Ovary (tissue), 9 donors: ENCODE results near the gene TNFRSF17. TPM values are rescaled to one million over a fixed set of nuclear protein-coding genes. Genes with fewer than 3 reads are reported as not detected.

ENCODE experiments used
- DNase-seq, 5 donors: peaks; one replicate each; pipeline ENCODE4 v3.0.0-alpha.2; 2019 to 2020
- H3K27ac ChIP-seq, 2 donors: fragments of 200-600 bp; one replicate each; pipeline versions ENCODE4 v1.5.1 to v1.8.0; 2019 to 2022
- H3K27me3 ChIP-seq: fragments of 200-600 bp; one replicate; pipeline ENCODE4 v1.8.0; 2022
- H3K36me3 ChIP-seq: fragments of 200-600 bp; sonication (generic); one replicate; pipeline ENCODE4 v1.5.1; 2019
- H3K4me1 ChIP-seq: one replicate; pipeline ENCODE4 v1.8.1; 2013; ENCODE audit warnings: mild to moderate bottlenecking, moderate library complexity; ENCODE audit not compliant: insufficient read depth
- H3K4me3 ChIP-seq: fragments of 200-600 bp; sonication (generic); one replicate; pipeline ENCODE4 v1.5.1; 2017
- H3K9me3 ChIP-seq, 2 donors: fragments of 200-600 bp in 1 of 2; sonication (generic) in 1 of 2; one replicate each; pipeline versions ENCODE4 v1.5.1 to v1.8.1; 2013 to 2019; ENCODE audit warnings: mild to moderate bottlenecking in 1 of 2, moderate library complexity in 1 of 2
- CTCF ChIP-seq, 3 donors: fragments of 450-650 bp in 2 of 3; fragments of 200-600 bp in 1 of 3; IDR thresholded peaks; one replicate each; pipeline versions ENCODE4 v1.5.1 to v1.8.0; 2016 to 2022; ENCODE audit warnings: antibody characterized with exemption in 3 of 3, mild to moderate bottlenecking in 1 of 3
- EP300 ChIP-seq: sonication (generic); formaldehyde crosslinking; IDR thresholded peaks from one replicate; pipeline ENCODE4 v1.6.1; 2017; ENCODE audit warnings: antibody characterized with exemption
- POLR2A ChIP-seq: fragments of 450-650 bp; IDR thresholded peaks from one replicate; pipeline ENCODE4 v1.6.1; 2017; ENCODE audit warnings: antibody characterized with exemption, mild to moderate bottlenecking, moderate library complexity
- WGBS, 3 donors: extraction: QIAGEN DNeasy Blood & Tissue Kit in 1 of 3; methylation state at CpG; one replicate each; pipeline versions ENCODE4 v1.1.5 to v1.1.7; 2013 to 2017; 5-methylcytosine and 5-hydroxymethylcytosine counted together
- intact Hi-C, 4 donors: fragments of 100-400 bp; cut with DNase I; formaldehyde crosslinking; loops; one replicate each; pipeline versions ENCODE4 v1.11.0 to v1.15.1; 2022 to 2023
- polyA plus RNA-seq, 2 donors: library from polyadenylated mRNA; stranded (reverse); fragments of 200-250 nt in 1 of 2; fragments of 350-450 nt in 1 of 2; fragmentation: Illumina TruSeq in 1 of 2; extraction: RNeasy Lipid Tissue Mini Kit (QIAGEN cat#74804) in 1 of 2; gene quantifications; one replicate each; pipeline ENCODE4 v1.2.3, GENCODE V29; 2013 to 2014
- total RNA-seq, 7 donors: library from RNA; depleted of rRNA in 2 of 7; stranded (reverse); fragments of >200 nt in 2 of 7; fragmentation: NEBNext Ultra II Directional in 3 of 7; extraction: Animal tissue kit (Norgen Biotek cat#: 25700) in 3 of 7; gene quantifications; one replicate each; pipeline versions ENCODE4 v1.1.0 to v1.2.4, GENCODE V29; 2016 to 2023
- donor health status: DM: no; HTN: no; CAD: no; lungs with moderate emphysema.
- donor health status: DM: no; HTN: no; CAD: no.
- donor health status: Bipolar disorder and iron deficiency.
- donor health status: DM: yes; HTN: yes; CAD: no.
- donor health status: DM: no; HTN: no; CAD: no.
- donor health status: DM: yes; HTN: yes; CAD: no.

The TNFRSF17 gene
- total and polyA plus RNA-seq, 9 donors = 0.19 to 0.60 (median 0.36) TPM; not detected in 5

DNA sequence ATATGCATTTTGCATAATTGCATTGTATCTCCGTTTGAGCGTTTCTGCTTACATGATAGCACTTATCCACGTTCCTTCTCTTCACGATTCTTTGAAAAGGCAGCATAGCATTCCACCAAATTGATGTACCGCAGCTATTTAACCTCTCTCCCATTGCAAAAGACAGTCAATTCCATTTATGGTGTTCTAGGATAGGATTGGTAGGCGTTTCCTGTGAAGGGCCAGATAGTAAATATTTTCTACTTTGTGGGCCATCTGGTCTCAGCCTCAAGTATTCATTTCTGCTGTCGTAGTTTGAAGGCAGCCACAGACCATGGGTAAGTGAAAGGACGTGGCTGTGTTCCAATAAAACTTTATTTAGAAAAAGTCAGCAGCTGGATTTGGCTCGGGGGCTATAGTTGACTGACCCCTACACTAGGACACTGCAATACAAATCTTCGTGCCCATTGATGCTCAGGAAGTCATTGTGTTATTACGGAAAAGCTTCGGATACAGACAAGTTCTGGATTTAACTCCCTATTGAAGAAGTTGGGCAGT is 21.6 kb downstream of the TNFRSF17 start:
- Histone ChIP-seq H3K36me3 (no peaks in the 10 kb centered on the region), H3K27me3 (no peaks in the 10 kb centered on the region), H3K9me3 (no peaks in the 10 kb centered on the region), H3K4me1 (no peaks in the 10 kb centered on the region), H3K27ac (no peak overlapping the region), H3K4me3 (no peak overlapping the region)
- TF ChIP-seq EP300 (no peak), CTCF (IDR thresholded peaks at IDR 0.05) (no peak), POLR2A (no peak)
- intact Hi-C loops = no loop called here
- WGBS, 3 donors = 77 to 85% (median 81%) methylated on average over 12 of the region's 12 CpGs
- no peak for DNase-seq

DNA sequence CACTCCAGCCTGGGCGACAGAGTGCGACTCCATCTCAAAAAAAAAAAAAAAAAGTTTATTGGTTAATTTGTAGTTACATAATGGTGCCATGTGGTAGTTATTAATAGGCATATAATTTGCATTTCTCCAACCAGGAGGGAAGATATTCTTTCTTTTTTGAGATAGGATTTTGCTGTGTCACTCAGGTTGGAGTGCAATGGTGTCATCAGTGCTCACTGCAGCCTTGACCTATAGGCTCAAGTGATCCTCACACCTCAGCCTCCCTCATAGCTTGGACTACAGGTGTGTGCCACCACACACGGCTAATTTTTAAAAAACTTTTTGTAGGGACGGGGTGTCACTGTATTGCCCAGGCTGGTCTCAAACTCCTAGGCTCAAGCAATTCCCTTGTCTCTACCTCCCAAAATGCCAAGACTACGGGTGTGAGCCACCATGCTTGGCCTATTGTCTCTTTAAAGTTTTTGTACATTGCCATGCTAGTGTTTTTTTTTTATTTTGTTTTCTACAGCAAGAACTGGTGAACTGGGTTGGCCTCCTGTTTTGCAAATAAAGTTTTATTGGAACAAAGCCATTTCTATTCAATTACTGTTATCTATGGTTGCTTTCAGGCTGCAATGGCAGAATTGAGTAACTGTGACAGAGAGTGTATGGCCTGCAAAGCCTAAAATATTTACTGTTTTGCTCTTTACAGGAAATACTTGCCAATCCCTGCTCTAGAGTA is 23.4 kb downstream of the TNFRSF17 start:
- no peak overlapping the region for H3K27ac ChIP-seq
- WGBS, 3 donors = 55 to 67% (median 57%) methylated on average over 5 of the region's 5 CpGs
- H3K27me3 ChIP-seq = no peaks in the 10 kb centered on the region
- TF ChIP-seq CTCF (IDR thresholded peaks at IDR 0.05) (no peak), EP300 (no peak), POLR2A (no peak)
- DNase-seq = no peak
- H3K9me3 ChIP-seq = no peaks in the 10 kb centered on the region
- no peaks in the 10 kb centered on the region for H3K36me3 ChIP-seq
- intact Hi-C loops = no loop called here
- H3K4me3 ChIP-seq = no peak overlapping the region
- H3K4me1 ChIP-seq = no peaks in the 10 kb centered on the region

GRCh38 chr16:11990702-11991390 is 25.8 kb downstream of the TNFRSF17 start:
- no peaks in the 10 kb centered on the region for H3K4me1 ChIP-seq
- no peak overlapping the region for H3K4me3 ChIP-seq
- no peaks in the 10 kb centered on the region for H3K27me3 ChIP-seq
- TF ChIP-seq EP300 (no peak), POLR2A (no peak), CTCF (IDR thresholded peaks at IDR 0.05) (no peak)
- intact Hi-C loops = no loop called here
- WGBS, 3 donors = 89 to 92% (median 92%) methylated on average over 11 of the region's 11 CpGs
- H3K36me3 ChIP-seq = no peaks in the 10 kb centered on the region
- DNase-seq = no peak
- H3K27ac ChIP-seq = no peak overlapping the region
- no peaks in the 10 kb centered on the region for H3K9me3 ChIP-seq

DNA sequence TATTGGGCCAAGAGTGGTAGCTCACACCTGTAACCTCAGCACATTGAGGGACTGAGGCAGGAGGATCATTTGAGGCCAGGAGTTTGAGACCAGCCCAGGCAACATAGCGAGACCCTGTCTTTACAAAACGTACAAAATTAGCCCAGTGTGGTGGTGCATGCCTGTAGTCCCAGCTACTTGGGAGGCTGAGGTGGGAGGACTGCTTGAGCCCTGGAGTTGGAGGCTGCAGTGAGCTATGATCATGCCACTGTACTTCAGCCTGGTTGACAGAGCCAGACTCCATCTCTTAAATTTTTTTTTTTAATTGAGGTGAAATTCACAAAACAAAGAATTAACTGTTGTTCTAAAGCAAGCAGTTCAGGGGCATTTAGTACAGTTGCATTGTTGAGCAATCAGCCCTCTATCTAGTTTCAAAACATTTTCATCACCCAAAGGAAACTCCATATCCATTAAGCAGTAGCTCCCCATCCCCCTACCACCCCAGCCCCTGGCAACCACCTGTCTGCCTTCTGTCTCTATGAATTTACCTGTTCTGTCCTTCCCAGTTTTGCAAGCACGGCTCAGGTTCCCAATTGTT is 27.1 kb downstream of the TNFRSF17 start:
- 91 to 93% (median 91%) methylated on average over 3 of the region's 3 CpGs for WGBS, 3 donors
- DNase-seq = no peak
- Histone ChIP-seq H3K4me3 (no peak overlapping the region), H3K27me3 (no peaks in the 10 kb centered on the region), H3K9me3 (no peaks in the 10 kb centered on the region), H3K27ac (no peak overlapping the region), H3K4me1 (no peaks in the 10 kb centered on the region), H3K36me3 (no peaks in the 10 kb centered on the region)
- intact Hi-C loops = no loop called here
- no peak for TF ChIP-seq POLR2A
- TF ChIP-seq CTCF (IDR thresholded peaks at IDR 0.05) = no peak
- TF ChIP-seq EP300 = no peak
